GM20431 (cell line): Measurements from ENCODE around the gene MSH3.

Source experiments
- in situ Hi-C: fragments of 300-500 bp; cut with MseI, MboI; formaldehyde crosslinking; loops from one replicate; pipeline ENCODE4 v1.15.0; 2020; ENCODE audit warnings: low sequenced_read_pairs; ENCODE audit not compliant: unreplicated experiment

Gene MSH3

DNA sequence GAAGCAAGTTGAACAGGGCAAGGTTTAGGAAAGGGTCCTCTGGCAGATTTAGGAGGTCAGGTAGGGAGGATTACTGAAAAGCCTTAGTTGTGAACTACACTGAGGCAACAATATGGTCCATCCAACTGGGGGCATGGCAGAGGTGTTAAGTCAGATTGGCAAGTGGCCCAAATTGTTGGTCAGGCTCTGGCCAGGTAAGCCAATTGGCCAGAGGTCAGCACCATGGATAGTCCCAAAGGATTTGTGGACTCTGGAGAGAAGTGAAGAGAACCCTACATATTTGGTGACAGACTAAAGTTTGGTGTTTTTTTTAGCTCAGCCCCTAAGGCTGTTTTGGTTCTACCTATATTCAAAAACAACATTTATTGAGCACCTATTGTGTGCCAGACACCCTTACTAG is 266.6 kb downstream of the MSH3 start:
- in situ Hi-C loops = no loop called here

DNA sequence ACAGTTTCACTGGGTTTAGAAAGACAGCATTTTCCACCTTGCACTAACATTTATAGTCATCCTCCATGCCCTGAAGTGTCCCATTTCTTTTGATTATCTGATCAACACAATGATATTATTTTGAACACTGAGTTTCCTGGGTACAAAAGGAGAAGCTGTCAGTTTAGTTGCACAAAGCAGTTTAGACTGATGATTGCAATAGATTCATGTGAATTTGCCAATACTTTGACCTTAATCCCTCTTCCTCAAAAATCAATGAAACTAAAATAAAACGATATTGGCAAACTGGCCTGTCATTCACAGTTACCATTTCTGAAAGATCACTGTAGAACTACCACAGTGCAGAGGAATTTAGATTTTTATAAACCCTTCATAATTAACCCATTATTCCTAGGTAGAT is 271.5 kb downstream of the MSH3 start:
- in situ Hi-C loops = no loop called here
